22Rv1 (cell line): ENCODE measurements around the gene RNU1-2.

Experiments
- ZFX ChIP-seq: fragments of 450-650 bp; IDR thresholded peaks from 2 replicates; pipeline ENCODE4 v1.6.1; 2017; ENCODE audit warnings: antibody characterized with exemption, borderline replicate concordance
- TF ChIP-seq, protein P1 (sequence below): fragments of 450-650 bp; IDR thresholded peaks from 2 replicates; pipeline ENCODE4 v1.5.1; 2017; ENCODE audit warnings: mild to moderate bottlenecking

DNA sequence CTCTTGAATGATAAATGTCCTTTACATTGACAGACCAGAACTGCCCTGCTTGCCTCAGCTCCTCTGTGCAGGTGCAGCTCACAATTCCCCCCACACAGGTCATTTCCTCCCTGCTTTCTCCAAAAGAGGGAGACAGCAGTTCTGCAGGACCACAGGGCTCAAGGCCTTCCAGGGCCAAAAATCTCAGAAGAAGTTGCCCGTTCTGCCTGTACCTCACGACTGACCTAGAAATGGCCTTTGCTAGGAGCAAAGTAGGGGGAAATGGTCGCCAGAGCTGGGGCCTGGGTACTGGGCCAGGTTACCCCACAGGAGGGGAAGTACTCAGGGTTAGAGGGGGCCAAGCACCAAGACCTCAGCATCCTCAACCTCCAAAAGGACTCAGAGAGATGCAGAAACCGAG lies 11.1 kb downstream of the RNU1-2 start:
- TF ChIP-seq, protein P1, sequence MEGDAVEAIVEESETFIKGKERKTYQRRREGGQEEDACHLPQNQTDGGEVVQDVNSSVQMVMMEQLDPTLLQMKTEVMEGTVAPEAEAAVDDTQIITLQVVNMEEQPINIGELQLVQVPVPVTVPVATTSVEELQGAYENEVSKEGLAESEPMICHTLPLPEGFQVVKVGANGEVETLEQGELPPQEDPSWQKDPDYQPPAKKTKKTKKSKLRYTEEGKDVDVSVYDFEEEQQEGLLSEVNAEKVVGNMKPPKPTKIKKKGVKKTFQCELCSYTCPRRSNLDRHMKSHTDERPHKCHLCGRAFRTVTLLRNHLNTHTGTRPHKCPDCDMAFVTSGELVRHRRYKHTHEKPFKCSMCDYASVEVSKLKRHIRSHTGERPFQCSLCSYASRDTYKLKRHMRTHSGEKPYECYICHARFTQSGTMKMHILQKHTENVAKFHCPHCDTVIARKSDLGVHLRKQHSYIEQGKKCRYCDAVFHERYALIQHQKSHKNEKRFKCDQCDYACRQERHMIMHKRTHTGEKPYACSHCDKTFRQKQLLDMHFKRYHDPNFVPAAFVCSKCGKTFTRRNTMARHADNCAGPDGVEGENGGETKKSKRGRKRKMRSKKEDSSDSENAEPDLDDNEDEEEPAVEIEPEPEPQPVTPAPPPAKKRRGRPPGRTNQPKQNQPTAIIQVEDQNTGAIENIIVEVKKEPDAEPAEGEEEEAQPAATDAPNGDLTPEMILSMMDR = no peak
- no peak for TF ChIP-seq ZFX
